H9 (cell line): ENCODE data around the gene XPC. TPM values are rescaled to one million over a fixed set of nuclear protein-coding genes. Genes with fewer than 3 reads are reported as not detected.

Experiments used
- DNase-seq: peaks from one replicate; pipeline ENCODE4 v3.0.0-alpha.2; 2017
- H2AFZ ChIP-seq: one replicate; pipeline ENCODE4 v1.6.1; 2013; ENCODE audit warnings: mild to moderate bottlenecking, low read length, control low read depth, moderate library complexity
- H2AK5ac ChIP-seq: 2 replicates; pipeline ENCODE4 v1.6.1; 2013; ENCODE audit warnings: low read length, control low read depth, mixed read lengths; ENCODE audit not compliant: insufficient read length
- H2BK120ac ChIP-seq: one replicate; pipeline ENCODE4 v1.6.1; 2013; ENCODE audit warnings: low read depth, mild to moderate bottlenecking, low read length, control low read depth, inconsistent platforms; ENCODE audit not compliant: poor library complexity, severe bottlenecking
- H2BK12ac ChIP-seq: 2 replicates; pipeline ENCODE4 v1.6.1; 2013; ENCODE audit warnings: low read length, control low read depth, mixed read lengths, low read depth; ENCODE audit not compliant: insufficient read length
- H2BK15ac ChIP-seq: 2 replicates; pipeline ENCODE4 v1.6.1; 2013; ENCODE audit warnings: low read depth, low read length, control low read depth
- H2BK20ac ChIP-seq: one replicate; pipeline ENCODE4 v1.6.1; 2013; ENCODE audit warnings: low read depth, mild to moderate bottlenecking, low read length, control low read depth, inconsistent platforms; ENCODE audit not compliant: poor library complexity, severe bottlenecking
- H2BK5ac ChIP-seq: 2 replicates; pipeline ENCODE4 v1.6.1; 2013; ENCODE audit warnings: low read length, control low read depth, mixed read lengths; ENCODE audit not compliant: insufficient read length
- H3K14ac ChIP-seq: 2 replicates; pipeline ENCODE4 v1.6.1; 2013; ENCODE audit warnings: low read length, control low read depth; ENCODE audit not compliant: insufficient read depth
- H3K18ac ChIP-seq: 2 replicates; pipeline ENCODE4 v1.6.1; 2013; ENCODE audit warnings: low read depth, mild to moderate bottlenecking, mixed read lengths, low read length, control low read depth; ENCODE audit not compliant: insufficient read length
- H3K23ac ChIP-seq: 2 replicates; pipeline ENCODE4 v1.6.1; 2013; ENCODE audit warnings: low read length, control low read depth, mixed read lengths, low read depth; ENCODE audit not compliant: insufficient read length
- H3K23me2 ChIP-seq: 2 replicates; pipeline ENCODE4 v1.6.1; 2013; ENCODE audit warnings: low read depth, mild to moderate bottlenecking, mixed read lengths, low read length, control low read depth; ENCODE audit not compliant: insufficient read length, poor library complexity, severe bottlenecking
- H3K27ac ChIP-seq: 2 replicates; pipeline ENCODE4 v1.5.1; 2013; ENCODE audit warnings: low read length, control low read depth, mixed read lengths, low read depth; ENCODE audit not compliant: insufficient read length
- H3K27me3 ChIP-seq: 2 replicates; pipeline ENCODE4 v1.6.1; 2013; ENCODE audit warnings: low read length, control low read depth, inconsistent platforms; ENCODE audit not compliant: insufficient read depth
- H3K4ac ChIP-seq: 2 replicates; pipeline ENCODE4 v1.6.1; 2013; ENCODE audit warnings: low read depth, mild to moderate bottlenecking, control low read depth, inconsistent platforms, low read length, moderate library complexity
- H3K4me1 ChIP-seq: 2 replicates; pipeline ENCODE4 v1.6.1; 2013; ENCODE audit warnings: low read length, control low read depth, inconsistent platforms; ENCODE audit not compliant: insufficient read depth
- H3K4me2 ChIP-seq: 2 replicates; pipeline ENCODE4 v1.6.1; 2013; ENCODE audit warnings: low read length, control low read depth, mixed read lengths; ENCODE audit not compliant: insufficient read length, insufficient read depth
- H3K56ac ChIP-seq: 2 replicates; pipeline ENCODE4 v1.6.1; 2013; ENCODE audit warnings: low read depth, mild to moderate bottlenecking, mixed read lengths, low read length, control low read depth; ENCODE audit not compliant: insufficient read length
- H3K79me1 ChIP-seq: 2 replicates; pipeline ENCODE4 v1.6.1; 2013; ENCODE audit warnings: low read depth, mild to moderate bottlenecking, moderate library complexity, low read length, control low read depth, inconsistent platforms; ENCODE audit not compliant: insufficient read depth, poor library complexity, severe bottlenecking
- H3K79me2 ChIP-seq: 2 replicates; pipeline ENCODE4 v1.6.1; 2013; ENCODE audit warnings: low read length, control low read depth, inconsistent platforms; ENCODE audit not compliant: insufficient read depth
- H3K9ac ChIP-seq: 2 replicates; pipeline ENCODE4 v1.6.1; 2013; ENCODE audit warnings: low read length, control low read depth, mixed read lengths; ENCODE audit not compliant: insufficient read length; ENCODE audit errors: extremely low read depth
- H3K9me3 ChIP-seq: one replicate; pipeline ENCODE4 v1.6.1; 2013; ENCODE audit warnings: low read depth, low read length, inconsistent platforms; ENCODE audit not compliant: control insufficient read depth
- H3T11ph ChIP-seq: one replicate; pipeline ENCODE4 v1.6.1; 2013; ENCODE audit warnings: mild to moderate bottlenecking, low read length, control low read depth, inconsistent platforms
- H4K20me1 ChIP-seq: one replicate; pipeline ENCODE4 v1.6.1; 2013; ENCODE audit not compliant: control insufficient read depth, insufficient read length, insufficient read depth
- H4K5ac ChIP-seq: 2 replicates; pipeline ENCODE4 v1.6.1; 2013; ENCODE audit warnings: low read depth, mild to moderate bottlenecking, mixed read lengths, low read length, control low read depth; ENCODE audit not compliant: insufficient read length
- H4K8ac ChIP-seq: replicated peaks from 2 replicates; pipeline ENCODE4 v1.6.1; 2013; ENCODE audit warnings: low read length, control low read depth, mixed read lengths, low read depth; ENCODE audit not compliant: insufficient read length
- H4K91ac ChIP-seq: 2 replicates; pipeline ENCODE4 v1.6.1; 2013; ENCODE audit warnings: low read depth, mild to moderate bottlenecking, moderate library complexity, mixed read lengths, low read length, control low read depth; ENCODE audit not compliant: insufficient read length
- H3K27ac Mint-ChIP-seq, 3 experiments: 2 replicates in 2 of 3; 3 replicates in 1 of 3; pipeline ENCODE4 v1.8.0; 2020 to 2021; ENCODE audit warnings: mixed read lengths in 3 of 3, mild to moderate bottlenecking in 1 of 3, moderate library complexity in 1 of 3
- H3K27me3 Mint-ChIP-seq: 2 replicates; pipeline ENCODE4 v1.8.0; 2021; ENCODE audit warnings: low read depth, mild to moderate bottlenecking, moderate library complexity, mixed read lengths
- H3K36me3 Mint-ChIP-seq, 3 experiments: 2 replicates in 2 of 3; 3 replicates in 1 of 3; pipeline ENCODE4 v1.8.0; 2020 to 2021; ENCODE audit warnings: low read depth in 3 of 3, mixed read lengths in 3 of 3; ENCODE audit not compliant: insufficient read depth in 1 of 3
- H3K4me1 Mint-ChIP-seq, 2 experiments: 2 replicates each; pipeline ENCODE4 v1.8.0; 2020; ENCODE audit warnings: mixed read lengths in 2 of 2
- H3K4me3 Mint-ChIP-seq, 2 experiments: 2 replicates in 1 of 2; 3 replicates in 1 of 2; pipeline ENCODE4 v1.8.0; 2020 to 2021; ENCODE audit warnings: mild to moderate bottlenecking in 2 of 2, mixed read lengths in 2 of 2, moderate library complexity in 1 of 2
- H3K9me3 Mint-ChIP-seq, 2 experiments: 2 replicates in 1 of 2; 3 replicates in 1 of 2; pipeline ENCODE4 v1.8.0; 2020; ENCODE audit warnings: mild to moderate bottlenecking in 2 of 2, mixed read lengths in 2 of 2, moderate library complexity in 1 of 2
- WGBS: extraction: QIAGEN DNeasy Blood & Tissue Kit; methylation state at CpG from one replicate; pipeline ENCODE4 v1.1.7; 2013; ENCODE audit warnings: missing lambda C conversion rate, low lambda C conversion rate, mixed read lengths; ENCODE audit not compliant: insufficient read length; ENCODE audit errors: extremely low coverage; 5-methylcytosine and 5-hydroxymethylcytosine counted together
- total RNA-seq: library from RNA; stranded (reverse); gene quantifications from 2 replicates; pipeline ENCODE4 v1.2.1, GENCODE V29; 2021
- TF ChIP-seq, protein P1 (sequence below): fragments of 200-600 bp; sonication (generic); conservative IDR thresholded peaks from 3 replicates; pipeline ENCODE4 v1.8.0; 2021; ENCODE audit warnings: antibody characterized with exemption, mild to moderate bottlenecking

XPC gene
- total RNA-seq, 1 experiment from 2014 or later, result 30.3 TPM

DNA sequence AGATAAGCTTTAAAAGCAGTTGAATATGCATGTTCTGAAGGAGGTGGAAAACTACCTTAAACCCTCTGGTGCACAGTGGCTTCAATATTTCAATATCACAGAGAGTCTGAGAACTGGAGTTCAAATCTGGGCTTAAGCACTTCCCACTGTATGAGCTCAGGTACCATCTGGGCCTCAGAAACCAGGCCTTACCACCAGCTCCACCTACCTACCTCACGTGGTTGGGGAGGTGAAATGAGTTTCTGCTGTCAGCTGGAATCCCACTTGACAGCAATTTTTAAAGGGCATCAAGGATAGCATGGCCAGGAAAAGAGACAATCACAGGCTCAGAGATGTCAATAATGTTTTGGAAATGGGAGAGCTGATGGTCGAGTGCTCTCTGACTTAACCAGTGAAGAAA, 58.8 kb downstream of the XPC start:
- no peak overlapping the region for H4K5ac ChIP-seq

More for the DNA sequence above, 58.8 kb downstream of the XPC start:
- no peak overlapping the region for H3K27ac Mint-ChIP-seq
- TF ChIP-seq, protein P1, sequence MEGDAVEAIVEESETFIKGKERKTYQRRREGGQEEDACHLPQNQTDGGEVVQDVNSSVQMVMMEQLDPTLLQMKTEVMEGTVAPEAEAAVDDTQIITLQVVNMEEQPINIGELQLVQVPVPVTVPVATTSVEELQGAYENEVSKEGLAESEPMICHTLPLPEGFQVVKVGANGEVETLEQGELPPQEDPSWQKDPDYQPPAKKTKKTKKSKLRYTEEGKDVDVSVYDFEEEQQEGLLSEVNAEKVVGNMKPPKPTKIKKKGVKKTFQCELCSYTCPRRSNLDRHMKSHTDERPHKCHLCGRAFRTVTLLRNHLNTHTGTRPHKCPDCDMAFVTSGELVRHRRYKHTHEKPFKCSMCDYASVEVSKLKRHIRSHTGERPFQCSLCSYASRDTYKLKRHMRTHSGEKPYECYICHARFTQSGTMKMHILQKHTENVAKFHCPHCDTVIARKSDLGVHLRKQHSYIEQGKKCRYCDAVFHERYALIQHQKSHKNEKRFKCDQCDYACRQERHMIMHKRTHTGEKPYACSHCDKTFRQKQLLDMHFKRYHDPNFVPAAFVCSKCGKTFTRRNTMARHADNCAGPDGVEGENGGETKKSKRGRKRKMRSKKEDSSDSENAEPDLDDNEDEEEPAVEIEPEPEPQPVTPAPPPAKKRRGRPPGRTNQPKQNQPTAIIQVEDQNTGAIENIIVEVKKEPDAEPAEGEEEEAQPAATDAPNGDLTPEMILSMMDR, result no peak
- H3K14ac ChIP-seq, result no peak overlapping the region
- no peak overlapping the region for H2BK5ac ChIP-seq
- H3K9ac ChIP-seq, result no peak overlapping the region
- H3K4me2 ChIP-seq, result no peak overlapping the region
- H3K79me2 ChIP-seq, result no peaks in the 10 kb centered on the region; the same call in 1 of the 2 replicates
- H2AFZ ChIP-seq, result no peak overlapping the region
- peaks cover 32 to 44% of the 10 kb centered on the region in 2 experiments for H3K4me1 Mint-ChIP-seq
- H3K9me3 ChIP-seq, result no peaks in the 10 kb centered on the region
- no peak overlapping the region for H3K18ac ChIP-seq
- peaks cover 3% of the 10 kb centered on the region; the same call in 1 of the 2 replicates for H3K27me3 Mint-ChIP-seq
- no peak overlapping the region for H2AK5ac ChIP-seq
- no peak overlapping the region for H3K4me3 Mint-ChIP-seq
- no peak overlapping the region for H3K23ac ChIP-seq
- H3K36me3 Mint-ChIP-seq, result peaks cover 28 to 37% (median 35%) of the 10 kb centered on the region in 3 experiments
- H4K20me1 ChIP-seq, result no peaks in the 10 kb centered on the region
- no CpG with 5 or more reads among the region's 2 CpGs for WGBS
- no peak overlapping the region for H4K8ac ChIP-seq
- H3K27ac ChIP-seq, result no peak overlapping the region
- H3K23me2 ChIP-seq, result peaks cover 7% of the 10 kb centered on the region
- no peak overlapping the region for H2BK12ac ChIP-seq
- H3K9me3 Mint-ChIP-seq, result peaks cover 0 to 8% of the 10 kb centered on the region in 2 experiments; a peak in 4 of 5 replicates
- H3K27me3 ChIP-seq, result no peaks in the 10 kb centered on the region
- H3K4ac ChIP-seq, result no peak overlapping the region
- H4K91ac ChIP-seq, result no peak overlapping the region
- no peak overlapping the region for H2BK15ac ChIP-seq
- no peaks in the 10 kb centered on the region for H3K4me1 ChIP-seq
- H2BK120ac ChIP-seq, result no peak overlapping the region
- no peak for DNase-seq
- H3K79me1 ChIP-seq, result no peaks in the 10 kb centered on the region
- no peak overlapping the region for H3K56ac ChIP-seq
- no peak overlapping the region for H3T11ph ChIP-seq
- no peak overlapping the region for H2BK20ac ChIP-seq
